GM12801 (cell line): ENCODE results near the gene THSD4.

Source experiments
- TF ChIP-seq, protein P1 (sequence below): IDR thresholded peaks from one replicate; pipeline ENCODE4 v1.5.1; 2011; ENCODE audit warnings: control low read depth; ENCODE audit not compliant: insufficient read length; ENCODE audit errors: extremely low read depth

Gene THSD4

DNA sequence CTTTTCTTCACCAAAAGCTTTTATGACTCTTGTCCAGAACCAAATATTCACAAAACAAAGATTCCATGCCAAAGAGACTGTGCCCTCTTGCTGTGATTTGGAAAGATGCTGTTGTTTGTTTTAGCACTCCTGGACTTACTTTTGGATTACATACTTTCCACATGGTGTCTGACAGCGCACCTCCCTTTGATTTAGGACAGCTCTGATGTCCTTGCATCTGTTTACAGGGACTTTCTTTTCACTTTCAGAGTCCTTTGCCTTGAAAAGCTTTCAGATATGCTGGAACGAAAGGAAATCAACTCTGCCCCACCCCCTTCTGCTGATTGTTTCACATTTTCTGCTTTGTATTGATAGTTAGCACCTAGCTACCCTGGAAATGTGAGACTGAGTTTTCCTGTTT lies 562.1 kb downstream of the THSD4 start:
- TF ChIP-seq, protein P1, sequence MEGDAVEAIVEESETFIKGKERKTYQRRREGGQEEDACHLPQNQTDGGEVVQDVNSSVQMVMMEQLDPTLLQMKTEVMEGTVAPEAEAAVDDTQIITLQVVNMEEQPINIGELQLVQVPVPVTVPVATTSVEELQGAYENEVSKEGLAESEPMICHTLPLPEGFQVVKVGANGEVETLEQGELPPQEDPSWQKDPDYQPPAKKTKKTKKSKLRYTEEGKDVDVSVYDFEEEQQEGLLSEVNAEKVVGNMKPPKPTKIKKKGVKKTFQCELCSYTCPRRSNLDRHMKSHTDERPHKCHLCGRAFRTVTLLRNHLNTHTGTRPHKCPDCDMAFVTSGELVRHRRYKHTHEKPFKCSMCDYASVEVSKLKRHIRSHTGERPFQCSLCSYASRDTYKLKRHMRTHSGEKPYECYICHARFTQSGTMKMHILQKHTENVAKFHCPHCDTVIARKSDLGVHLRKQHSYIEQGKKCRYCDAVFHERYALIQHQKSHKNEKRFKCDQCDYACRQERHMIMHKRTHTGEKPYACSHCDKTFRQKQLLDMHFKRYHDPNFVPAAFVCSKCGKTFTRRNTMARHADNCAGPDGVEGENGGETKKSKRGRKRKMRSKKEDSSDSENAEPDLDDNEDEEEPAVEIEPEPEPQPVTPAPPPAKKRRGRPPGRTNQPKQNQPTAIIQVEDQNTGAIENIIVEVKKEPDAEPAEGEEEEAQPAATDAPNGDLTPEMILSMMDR, result no peak

DNA sequence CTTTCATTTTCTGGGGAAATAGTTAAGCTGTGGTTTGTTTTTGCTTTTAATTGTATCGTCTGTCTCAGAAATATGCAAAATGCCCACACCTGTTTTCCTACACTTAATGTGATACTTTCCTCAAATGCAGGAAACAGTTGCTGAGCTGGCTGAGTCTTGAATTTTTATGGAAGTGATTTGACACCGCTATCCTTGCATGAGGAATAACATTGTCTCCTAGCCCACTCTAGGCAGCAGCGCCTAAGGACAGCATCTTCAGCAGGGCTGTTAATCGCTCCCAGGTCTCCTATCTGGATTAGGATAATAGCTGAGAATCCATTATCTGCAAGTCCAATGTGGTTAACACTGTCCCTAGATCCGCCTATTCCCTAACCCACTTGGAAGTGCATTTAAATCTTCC lies 562.5 kb downstream of the THSD4 start:
- TF ChIP-seq, protein P1, result no peak

DNA sequence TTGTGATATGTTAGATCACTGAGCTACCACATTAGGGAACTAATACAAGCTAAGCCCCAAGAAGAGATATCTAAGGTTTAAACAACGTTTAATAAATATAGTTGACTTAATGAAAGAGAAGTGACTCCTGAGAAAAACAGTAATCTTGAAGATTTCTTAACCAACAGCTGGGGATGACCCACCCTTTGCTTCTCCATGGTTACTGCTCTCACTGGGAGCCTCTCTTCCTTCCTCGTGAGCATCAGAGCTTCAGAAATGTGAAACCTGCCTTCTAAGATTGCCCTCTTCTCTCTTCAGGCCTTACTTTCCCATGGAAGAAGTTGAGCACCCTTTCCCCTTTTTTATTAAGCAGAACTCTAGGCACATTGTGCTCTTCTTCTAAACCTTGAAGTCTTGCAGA lies 562.9 kb downstream of the THSD4 start:
- TF ChIP-seq, protein P1, result no peak

DNA sequence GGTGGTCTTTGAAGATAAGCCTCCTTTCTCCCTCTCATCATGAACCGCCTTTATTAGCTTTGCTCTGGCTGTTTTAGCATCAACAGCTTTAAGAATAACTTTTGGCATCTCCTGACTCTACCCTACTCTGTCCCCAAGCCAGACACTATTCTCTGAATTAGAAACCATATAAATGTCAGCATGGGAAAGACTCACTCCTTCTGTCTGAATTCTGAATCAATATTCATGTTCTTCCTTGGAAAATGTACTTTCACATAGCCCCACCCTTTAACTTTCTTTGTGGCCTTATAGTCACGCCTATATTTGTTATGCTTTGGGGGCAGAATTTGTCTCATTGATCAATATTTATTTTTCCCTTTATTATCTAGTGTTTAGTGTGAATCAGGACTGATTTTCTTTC lies 563.3 kb downstream of the THSD4 start:
- TF ChIP-seq, protein P1, result no peak

DNA sequence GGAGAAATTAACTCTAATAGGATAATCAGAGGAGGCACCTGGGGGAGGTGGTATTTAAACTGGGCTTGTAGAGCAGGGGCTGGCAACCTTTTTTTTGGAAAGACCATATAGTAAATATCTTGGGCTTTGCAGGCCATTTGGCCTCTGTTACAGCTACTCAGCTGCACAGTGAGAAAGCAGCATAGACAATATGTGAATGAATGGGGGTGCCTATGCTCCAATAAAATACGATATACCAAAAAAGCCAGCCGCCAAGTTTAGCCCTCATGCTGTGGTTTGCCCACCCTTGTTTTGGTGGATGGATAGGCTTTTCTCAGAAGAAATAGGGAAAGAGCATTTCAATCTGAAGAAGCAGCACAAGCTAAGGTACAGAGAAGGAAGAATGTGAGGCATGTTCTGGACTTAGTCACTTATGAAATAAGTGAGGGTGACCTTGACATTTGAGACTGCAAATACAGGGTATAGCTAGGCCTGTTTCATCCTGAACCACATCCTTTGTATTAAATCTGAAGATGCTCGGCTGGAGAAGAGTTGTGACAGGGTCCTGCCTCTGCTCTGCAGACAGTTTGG lies 564.0 kb downstream of the THSD4 start:
- TF ChIP-seq, protein P1, result no peak

DNA sequence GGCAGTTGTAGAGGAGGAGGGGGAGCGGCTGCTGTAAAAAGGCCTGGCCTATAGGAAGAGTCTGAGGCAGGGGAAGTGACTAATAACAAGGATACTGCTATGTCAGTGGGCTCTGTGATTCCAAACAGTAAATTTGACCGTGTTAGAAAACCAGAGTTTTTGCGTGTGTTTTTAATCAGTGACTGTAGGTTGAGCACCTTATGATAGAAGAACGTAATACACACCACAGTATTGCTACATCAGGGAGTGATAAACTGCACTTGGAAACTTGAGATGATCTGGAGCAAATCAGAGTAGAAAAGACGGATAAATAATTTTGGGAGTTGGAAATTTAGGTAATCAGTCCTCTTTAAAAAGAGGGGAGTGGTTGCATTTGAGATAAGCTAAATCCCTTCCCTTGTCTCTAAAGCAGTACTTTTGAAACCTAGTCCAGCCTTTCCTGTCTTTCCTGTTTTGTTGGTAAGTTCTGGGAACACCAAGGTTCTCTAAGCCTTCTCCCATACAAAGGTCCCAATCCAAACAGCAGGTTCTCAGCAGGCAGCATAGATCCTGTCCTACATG lies 564.6 kb downstream of the THSD4 start:
- TF ChIP-seq, protein P1, result no peak

DNA sequence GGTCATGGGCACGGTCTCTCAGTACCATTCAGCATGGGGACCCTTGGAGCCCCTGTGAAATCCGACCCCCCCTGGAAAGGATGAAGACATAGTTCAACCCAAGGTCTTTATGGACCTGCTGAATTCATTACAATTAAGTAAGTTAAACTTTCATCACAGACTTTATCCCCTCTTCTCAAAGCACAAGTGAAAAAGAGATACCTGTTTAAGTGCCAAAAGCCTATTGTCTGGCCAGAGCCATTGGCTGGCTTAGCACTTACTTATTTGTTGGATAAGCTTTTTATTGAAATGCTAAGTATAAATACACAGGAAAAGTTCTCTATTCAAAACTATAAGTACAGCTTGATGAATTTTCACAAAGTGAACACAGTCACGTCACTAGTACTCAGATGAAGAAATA lies 566.7 kb downstream of the THSD4 start:
- TF ChIP-seq, protein P1, result no peak
